Right kidney (tissue), 1 donor: ENCODE measurements around the gene FHIT.
"Not testable (repeated sequence)": the region's sequence is repeated elsewhere in the genome, so short reads cannot be mapped to it uniquely, and the experiment has no call there.

Experiments
- DNase-seq: peaks from one replicate; pipeline ENCODE4 v3.0.0-alpha.2; 2016

The FHIT gene

GRCh38 chr3:59818033-59818918 lies 1433.0 kb downstream of the FHIT start:
- DNase-seq = no peak

DNA sequence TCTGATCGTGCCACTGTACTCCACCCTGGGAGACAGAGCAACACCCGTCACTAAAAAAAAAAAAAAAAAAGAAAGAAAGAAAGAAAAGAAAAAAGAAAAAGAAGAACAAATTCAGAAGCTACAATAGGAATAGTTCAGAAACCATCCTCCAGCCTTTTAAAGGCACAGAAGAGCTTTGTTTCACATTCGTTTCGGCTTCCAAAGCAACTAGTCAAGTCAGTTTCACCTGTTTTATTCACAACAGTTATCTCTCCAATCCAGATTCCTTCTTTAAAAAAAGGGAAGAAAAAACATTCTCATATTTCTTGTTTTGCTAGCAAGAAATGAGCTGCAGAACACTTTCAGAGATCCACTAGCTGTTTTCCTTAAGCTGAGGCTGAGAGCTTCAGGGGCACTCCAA lies 1433.7 kb downstream of the FHIT start:
- DNase-seq = no peak

- DNase-seq = no peak
These were observed 1434.9 kb downstream of the FHIT start for GRCh38 chr3:59816312-59816711.

GRCh38 chr3:59813148-59813538 lies 1438.1 kb downstream of the FHIT start:
- no peak for DNase-seq

DNA sequence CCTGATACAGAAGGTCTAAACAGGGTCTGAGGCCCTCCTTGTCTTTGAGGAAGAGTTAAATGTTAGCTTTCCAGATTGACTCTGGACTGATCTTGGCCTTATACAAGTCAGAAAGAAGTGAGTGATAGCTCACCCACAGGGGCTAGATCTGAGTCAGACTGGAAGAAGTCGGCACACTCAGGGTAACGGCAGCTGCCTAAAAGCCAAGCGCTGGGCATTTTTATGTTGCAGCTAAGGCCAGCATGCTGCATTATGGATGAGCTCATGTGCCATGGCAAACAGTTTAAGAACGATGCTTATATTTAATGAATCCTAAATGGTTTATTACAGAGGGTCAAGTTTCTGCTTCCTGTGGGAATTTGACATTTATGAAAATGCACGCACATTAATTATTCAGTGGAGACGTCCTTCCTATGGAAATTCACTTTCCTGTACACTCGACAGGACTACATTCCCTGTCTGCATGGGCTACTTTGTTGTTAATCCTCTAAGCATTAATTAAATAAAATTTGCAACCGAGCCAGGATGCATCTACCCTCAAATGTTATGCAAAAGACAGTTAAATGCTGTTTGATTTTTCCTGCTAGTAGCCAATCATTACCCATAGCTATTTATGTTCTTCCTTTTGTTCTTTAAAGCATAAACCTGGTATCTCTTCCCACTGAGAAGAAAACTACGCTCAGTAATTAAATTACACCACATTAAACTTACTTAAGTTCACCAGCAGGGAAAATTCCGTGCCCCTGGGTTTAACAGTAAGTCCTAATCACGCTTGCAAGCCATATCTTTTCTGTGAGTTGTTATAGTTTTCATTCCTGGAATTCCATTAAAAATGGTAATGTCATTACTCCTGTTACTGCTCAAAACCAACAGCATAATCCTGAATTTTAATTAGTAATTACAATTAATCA lies 1438.8 kb downstream of the FHIT start:
- DNase-seq = no peak

GRCh38 chr3:59811160-59811559 lies 1440.1 kb downstream of the FHIT start:
- no peak for DNase-seq

DNA sequence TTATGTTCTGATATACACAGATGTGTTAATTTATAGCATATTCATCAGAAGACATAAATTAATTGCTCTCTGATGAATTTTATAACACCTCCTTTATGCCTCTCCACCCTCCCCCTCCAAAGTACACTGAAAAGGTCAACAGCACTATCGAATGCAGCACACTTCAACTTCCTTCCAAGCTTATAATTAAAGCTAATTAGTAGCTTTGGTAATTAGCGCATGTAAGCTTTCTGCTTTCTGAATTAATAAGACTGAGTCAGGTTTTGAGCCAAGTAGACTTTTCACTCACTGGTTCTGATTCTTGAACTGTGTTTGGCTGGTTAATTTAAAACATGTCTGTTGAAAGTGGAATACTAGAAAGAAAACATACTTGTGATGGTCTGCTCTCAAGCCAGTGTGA lies 1440.6 kb downstream of the FHIT start:
- no peak for DNase-seq

GRCh38 chr3:59809710-59810444 lies 1441.4 kb downstream of the FHIT start:
- DNase-seq = peak; percentile 19

DNA sequence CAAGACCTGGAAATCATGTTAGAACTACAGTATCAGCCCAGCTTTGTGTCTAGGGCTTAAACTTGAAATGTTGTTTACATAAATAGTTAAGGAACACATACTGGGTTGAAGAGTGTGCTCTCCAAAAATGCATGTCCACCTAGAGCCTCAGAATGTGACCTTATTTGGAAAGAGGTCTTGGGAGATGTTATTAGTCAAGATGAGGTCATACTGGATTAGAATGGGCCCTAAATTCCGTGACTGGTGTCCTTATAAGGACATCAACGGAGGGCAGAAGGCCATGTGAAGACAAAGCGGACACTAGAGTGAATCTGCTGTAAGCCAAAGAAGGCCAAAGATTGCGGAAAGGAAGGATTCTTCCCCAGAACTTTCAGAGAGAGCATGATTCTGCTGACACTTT lies 1442.2 kb downstream of the FHIT start:
- no peak for DNase-seq

DNA sequence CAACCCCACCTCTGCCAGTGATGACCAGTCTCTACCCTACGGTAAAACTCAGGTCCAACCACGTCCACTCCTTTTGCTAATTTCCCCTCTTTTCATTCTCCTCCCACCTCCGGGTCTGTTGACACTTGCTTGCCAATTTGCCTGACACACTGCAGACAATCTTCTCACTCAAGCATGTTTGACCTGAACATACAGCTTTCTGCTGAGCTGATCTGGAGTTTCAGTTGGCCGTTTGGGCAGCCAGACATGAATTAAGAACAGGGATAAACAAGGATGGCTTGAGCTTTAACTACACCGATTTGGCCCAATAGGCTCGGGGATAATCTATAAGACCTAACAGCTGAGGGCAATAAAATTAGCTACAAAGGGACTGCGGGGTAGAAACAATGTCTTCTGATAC lies 1442.8 kb downstream of the FHIT start:
- DNase-seq = no peak

- no peak for DNase-seq
These were observed 1448.0 kb downstream of the FHIT start for GRCh38 chr3:59803268-59803667.

DNA sequence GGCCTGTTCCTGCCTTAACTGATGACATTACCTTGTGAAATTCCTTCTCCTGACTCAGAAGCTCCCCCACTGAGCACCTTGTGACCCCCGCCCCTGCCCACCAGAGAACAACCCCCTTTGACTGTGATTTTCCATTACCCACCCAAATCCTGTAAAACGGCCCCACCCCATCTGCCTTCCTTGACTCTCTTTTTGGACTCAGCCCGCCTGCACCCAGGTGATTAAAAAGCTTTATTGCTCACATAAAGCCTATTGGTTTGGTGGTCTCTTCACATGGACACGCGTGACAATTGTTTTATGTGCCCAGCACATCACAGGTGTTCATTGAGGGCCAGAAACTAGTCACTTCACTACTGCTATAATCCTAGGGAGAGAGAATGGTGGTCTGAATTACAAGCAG lies 1448.8 kb downstream of the FHIT start:
- not testable (repeated sequence) for DNase-seq

GRCh38 chr3:59802045-59802444 lies 1449.2 kb downstream of the FHIT start:
- DNase-seq = no peak

- no peak for DNase-seq
These were observed 1450.8 kb downstream of the FHIT start for GRCh38 chr3:59800481-59800880.

DNA sequence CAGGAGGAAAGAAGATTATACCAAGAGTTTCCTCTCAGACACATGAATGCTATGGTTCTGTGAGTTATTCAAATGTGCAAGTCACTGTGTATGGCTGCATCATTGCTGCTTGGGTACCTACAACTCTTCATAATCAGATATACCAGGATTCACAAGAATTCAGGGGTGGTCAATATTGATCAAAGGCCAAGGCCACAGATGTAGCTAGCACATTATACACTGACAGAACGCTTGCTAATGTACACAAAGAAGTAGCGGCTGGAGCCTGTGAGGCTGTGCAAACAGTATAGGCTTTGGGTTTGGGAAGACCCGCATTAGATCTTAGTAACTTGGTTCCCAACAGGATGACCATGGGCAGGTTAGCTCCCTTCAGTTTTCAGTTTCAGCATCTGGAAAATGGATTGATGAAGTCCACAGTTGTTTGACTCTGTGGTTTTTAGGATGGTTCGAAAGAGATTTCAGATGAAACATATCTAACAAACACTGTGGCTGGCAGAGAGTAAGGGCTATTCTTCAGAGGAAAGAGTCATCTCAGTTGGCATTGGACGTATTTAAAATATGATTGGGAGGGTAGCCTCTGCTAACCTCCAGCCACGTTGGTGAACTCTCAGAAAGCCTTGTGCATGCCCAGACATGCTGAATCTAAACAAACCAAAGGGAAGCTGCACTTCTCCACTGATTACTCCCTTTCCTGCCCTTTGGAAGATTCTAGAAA lies 1452.7 kb downstream of the FHIT start:
- DNase-seq = no peak

GRCh38 chr3:59797533-59797932 lies 1453.7 kb downstream of the FHIT start:
- no peak for DNase-seq

DNA sequence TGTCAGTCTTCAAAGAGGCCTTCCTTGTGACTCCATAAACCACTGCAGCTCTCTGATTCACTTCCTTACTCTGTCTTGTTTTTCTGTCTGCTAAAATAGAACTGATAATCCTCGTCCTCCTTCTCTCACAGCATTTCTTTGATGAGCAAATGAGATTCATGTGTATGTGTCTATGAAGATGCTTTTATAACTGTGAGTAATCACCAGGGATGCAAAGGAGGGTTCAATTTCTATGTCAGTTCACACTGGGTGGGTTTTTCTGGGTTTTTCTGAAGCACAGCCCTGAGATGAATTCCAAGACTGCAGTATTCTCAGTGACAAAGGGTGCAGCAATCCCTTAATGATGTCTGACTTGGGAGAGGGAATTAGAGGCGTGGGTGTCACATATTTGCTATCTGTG lies 1454.8 kb downstream of the FHIT start:
- no peak for DNase-seq

GRCh38 chr3:59795756-59796155 lies 1455.5 kb downstream of the FHIT start:
- no peak for DNase-seq

DNA sequence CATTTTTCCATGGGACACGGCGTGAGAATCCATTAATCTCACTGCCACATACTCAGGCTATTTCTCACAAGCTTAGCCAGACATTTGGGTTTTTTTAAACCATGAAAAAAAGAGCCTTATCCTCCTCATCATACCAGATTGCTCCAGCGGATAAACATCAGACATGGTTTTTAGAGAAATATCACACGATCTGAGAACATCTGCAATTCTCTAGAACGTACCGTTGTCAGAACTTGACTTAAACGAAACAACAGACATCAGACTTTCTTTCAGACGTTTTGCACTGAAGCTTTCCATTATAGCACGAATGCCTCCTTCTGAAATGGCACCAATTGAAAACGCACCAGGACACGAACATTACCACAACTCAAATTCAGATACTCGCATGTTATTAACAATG lies 1457.3 kb downstream of the FHIT start:
- DNase-seq = no peak

- DNase-seq = no peak
These were observed 1459.4 kb downstream of the FHIT start for GRCh38 chr3:59791774-59792308.

GRCh38 chr3:59790241-59790640 lies 1461.0 kb downstream of the FHIT start:
- DNase-seq = no peak

DNA sequence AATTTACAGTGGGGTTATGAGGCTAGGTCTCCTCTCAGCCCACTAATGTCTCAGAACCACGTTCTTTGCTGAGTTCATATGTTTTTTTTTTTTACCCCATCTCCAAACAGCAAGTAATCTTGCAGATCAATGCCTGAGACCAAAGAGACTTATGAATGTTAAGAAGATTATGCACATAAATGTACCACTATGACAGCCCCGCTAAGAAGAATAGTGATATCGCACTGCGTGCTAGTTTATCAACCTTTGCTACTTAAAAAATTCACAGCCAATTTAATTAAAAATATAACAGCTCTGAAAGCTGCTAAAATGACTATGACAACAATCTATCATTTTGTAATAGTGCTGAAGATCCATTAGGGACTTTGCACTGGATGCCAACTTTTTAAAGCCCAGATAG lies 1462.5 kb downstream of the FHIT start:
- DNase-seq = no peak
